HG03442 (cell line): ENCODE measurements around the gene ASB16.

Source experiments
- ATAC-seq: cut with Tn5 transposase; IDR thresholded peaks from one replicate; pipeline ENCODE4 v1.9.1; 2021; ENCODE audit warnings: mild to moderate bottlenecking, moderate library complexity; ENCODE audit not compliant: unreplicated experiment

ASB16 gene

GRCh38 chr17:44188576-44189403 is 18.3 kb downstream of the ASB16 start:
- ATAC-seq, result no peak

- ATAC-seq, result no peak
Measured at GRCh38 chr17:44190481-44190880, 20.0 kb downstream of the ASB16 start.

- no peak for ATAC-seq
Measured at GRCh38 chr17:44191369-44191768, 20.9 kb downstream of the ASB16 start.

- no peak for ATAC-seq
Measured at GRCh38 chr17:44191941-44192496, 21.5 kb downstream of the ASB16 start.

GRCh38 chr17:44192750-44193149 is 22.2 kb downstream of the ASB16 start:
- no peak for ATAC-seq

GRCh38 chr17:44193326-44194084 is 23.0 kb downstream of the ASB16 start:
- no peak for ATAC-seq

- ATAC-seq, result no peak
Measured at GRCh38 chr17:44197107-44197506, 26.6 kb downstream of the ASB16 start.

GRCh38 chr17:44197980-44198720 is 27.6 kb downstream of the ASB16 start:
- ATAC-seq, result no peak

- peak; percentile 24 for ATAC-seq
Measured at GRCh38 chr17:44198721-44199552, 28.4 kb downstream of the ASB16 start.

- ATAC-seq, result peak; percentile 63
Measured at GRCh38 chr17:44199553-44200477, 29.3 kb downstream of the ASB16 start, which contains the start of gene ATXN7L3. ATXN7L3 (minus strand) TSS chr17:44199884; CDS start chr17:44198070, 1,814 bp downstream.

GRCh38 chr17:44200478-44201155 is 30.1 kb downstream of the ASB16 start:
- no peak for ATAC-seq

GRCh38 chr17:44202756-44203155 is 32.3 kb downstream of the ASB16 start:
- ATAC-seq, result no peak

GRCh38 chr17:44203731-44204440 is 33.4 kb downstream of the ASB16 start:
- ATAC-seq, result no peak

GRCh38 chr17:44204441-44204882 is 34.0 kb downstream of the ASB16 start:
- no peak for ATAC-seq

GRCh38 chr17:44205962-44206824 is 35.7 kb downstream of the ASB16 start:
- no peak for ATAC-seq

GRCh38 chr17:44206825-44207155 is 36.3 kb downstream of the ASB16 start:
- no peak for ATAC-seq

- ATAC-seq, result no peak
Measured at GRCh38 chr17:44207319-44207718, 36.8 kb downstream of the ASB16 start.
